Smooth muscle cell (in vitro differentiated cells): Measurements from ENCODE around the gene TBCA. TPM values are rescaled to one million over a fixed set of nuclear protein-coding genes. Genes with fewer than 3 reads are reported as not detected.
"Not testable (repeated sequence)": the region's sequence is repeated elsewhere in the genome, so short reads cannot be mapped to it uniquely, and the experiment has no call there.

ENCODE experiments used
- DNase-seq: peaks from one replicate; lab custom pipeline; 2025; ENCODE audit not compliant: unreplicated experiment; lab: John Stamatoyannopoulos, UW
- H2AFZ ChIP-seq: fragments of 200-600 bp; sonication (generic); 2 replicates; pipeline ENCODE4 v1.6.0; 2016; ENCODE audit warnings: antibody characterized with exemption, low read depth, mild to moderate bottlenecking
- H3F3A ChIP-seq: fragments of 200-600 bp; sonication (generic); 2 replicates; pipeline ENCODE4 v1.6.0; 2017; ENCODE audit warnings: antibody characterized with exemption, low read depth
- H3K27ac ChIP-seq: fragments of 200-600 bp; sonication (generic); 2 replicates; pipeline ENCODE4 v1.5.1; 2016; ENCODE audit warnings: low read depth, mild to moderate bottlenecking
- H3K27me3 ChIP-seq: fragments of 200-600 bp; sonication (generic); 2 replicates; pipeline ENCODE4 v1.6.1; 2016; ENCODE audit warnings: low read depth, mild to moderate bottlenecking
- H3K36me3 ChIP-seq: fragments of 200-600 bp; sonication (generic); 2 replicates; pipeline ENCODE4 v1.5.1; 2016; ENCODE audit warnings: low read depth
- H3K4me1 ChIP-seq: fragments of 200-600 bp; sonication (generic); 2 replicates; pipeline ENCODE4 v1.5.1; 2016; ENCODE audit warnings: low read depth
- H3K4me2 ChIP-seq: fragments of 200-600 bp; sonication (generic); 2 replicates; pipeline ENCODE4 v1.6.0; 2016; ENCODE audit warnings: mild to moderate bottlenecking
- H3K4me3 ChIP-seq: fragments of 200-600 bp; sonication (generic); 2 replicates; pipeline ENCODE4 v1.5.1; 2016; ENCODE audit warnings: mild to moderate bottlenecking
- H3K79me2 ChIP-seq: fragments of 200-600 bp; sonication (generic); 2 replicates; pipeline ENCODE4 v1.6.0; 2016; ENCODE audit warnings: low read depth, mild to moderate bottlenecking
- H3K9ac ChIP-seq: fragments of 200-600 bp; sonication (generic); 2 replicates; pipeline ENCODE4 v1.6.0; 2016; ENCODE audit warnings: low read depth
- H3K9me3 ChIP-seq: fragments of 200-600 bp; sonication (generic); replicated peaks from 2 replicates; pipeline ENCODE4 v1.5.1; 2016; ENCODE audit warnings: low read depth
- H4K20me1 ChIP-seq: fragments of 200-600 bp; sonication (generic); 2 replicates; pipeline ENCODE4 v1.6.0; 2016; ENCODE audit warnings: low read depth
- CTCF ChIP-seq: fragments of 200-600 bp; sonication (generic); IDR thresholded peaks from 2 replicates; pipeline ENCODE4 v1.5.1; 2017; ENCODE audit warnings: borderline replicate concordance, mild to moderate bottlenecking, antibody characterized with exemption; ENCODE audit not compliant: insufficient read depth, poor library complexity, severe bottlenecking
- WGBS: methylation state at CpG from one replicate; pipeline ENCODE4 v1.1.7; 2016; ENCODE audit warnings: low lambda C conversion rate; 5-methylcytosine and 5-hydroxymethylcytosine counted together
- polyA plus RNA-seq: library from polyadenylated mRNA; unstranded; fragments of >200 nt; fragmentation: Nextera tagmentation; extraction: Ambion mirVana; gene quantifications from 2 replicates; pipeline ENCODE4 v1.2.1, GENCODE V29; 2016
- total RNA-seq: library from RNA; depleted of rRNA; stranded (reverse); fragments of >200 nt; gene quantifications from 2 replicates; pipeline ENCODE4 v1.2.3, GENCODE V29; 2014

TBCA gene
- total and polyA plus RNA-seq, 2 experiments from 2014 or later, result 198 to 218 TPM

- no peak for DNase-seq
- Histone ChIP-seq H4K20me1 (peaks cover 98% of the 10 kb centered on the region), H3K36me3 (no peaks in the 10 kb centered on the region), H3K9me3 (no peaks in the 10 kb centered on the region), H3K27me3 (no peaks in the 10 kb centered on the region), H3K4me1 (peaks cover 18% of the 10 kb centered on the region), H3K27ac (no peak overlapping the region), H3K4me3 (no peak overlapping the region), H3K9ac (no peak overlapping the region), H3K79me2 (peaks cover 92% of the 10 kb centered on the region), H3K4me2 (no peak overlapping the region), H2AFZ (no peak overlapping the region), H3F3A (no peaks in the 10 kb centered on the region)
- WGBS, result 67% methylated on average over 9 of the region's 9 CpGs
- no peak for TF ChIP-seq CTCF
These were observed 24.7 kb downstream of the TBCA start for GRCh38 chr5:77751328-77752023.

- DNase-seq, H3K4me3 ChIP-seq, H3F3A ChIP-seq, H3K27ac ChIP-seq, H3K9ac ChIP-seq, H3K27me3 ChIP-seq, H3K4me2 ChIP-seq, H3K9me3 ChIP-seq, H3K36me3 ChIP-seq, H2AFZ ChIP-seq: not testable (repeated sequence)
- peaks cover 98% of the 10 kb centered on the region for H4K20me1 ChIP-seq
- peaks cover 18% of the 10 kb centered on the region for H3K4me1 ChIP-seq
- peaks cover 92% of the 10 kb centered on the region for H3K79me2 ChIP-seq
- WGBS, result 89% methylated on average over 6 of the region's 6 CpGs
These were observed 25.2 kb downstream of the TBCA start for GRCh38 chr5:77750928-77751327.

GRCh38 chr5:77748160-77748559 is 28.0 kb downstream of the TBCA start:
- H3K27me3 ChIP-seq, result no peaks in the 10 kb centered on the region
- no peaks in the 10 kb centered on the region for H3K9me3 ChIP-seq
- peaks cover 90% of the 10 kb centered on the region for H3K79me2 ChIP-seq
- no peaks in the 10 kb centered on the region for H3F3A ChIP-seq
- no peak overlapping the region for H3K27ac ChIP-seq
- 64% methylated on average over 2 of the region's 2 CpGs for WGBS
- H3K4me1 ChIP-seq, result peaks cover 18% of the 10 kb centered on the region
- no peak overlapping the region for H2AFZ ChIP-seq
- H4K20me1 ChIP-seq, result peaks cover 97% of the 10 kb centered on the region
- H3K9ac ChIP-seq, result no peak overlapping the region
- no peaks in the 10 kb centered on the region for H3K36me3 ChIP-seq
- H3K4me3 ChIP-seq, result no peak overlapping the region
- no peak for TF ChIP-seq CTCF
- H3K4me2 ChIP-seq, result peak overlapping the region; percentile 3
- no peak for DNase-seq

GRCh38 chr5:77744116-77744515 is 32.0 kb downstream of the TBCA start:
- no peaks in the 10 kb centered on the region for H3K9me3 ChIP-seq

More at GRCh38 chr5:77744116-77744515, 32.0 kb downstream of the TBCA start:
- Histone ChIP-seq H2AFZ (no peak overlapping the region), H3K27me3 (no peaks in the 10 kb centered on the region), H3K4me1 (peaks cover 18% of the 10 kb centered on the region), H3K79me2 (peaks cover 98% of the 10 kb centered on the region), H3K4me3 (no peak overlapping the region), H3K27ac (no peak overlapping the region), H3K9ac (no peak overlapping the region), H3K36me3 (no peaks in the 10 kb centered on the region), H3F3A (no peaks in the 10 kb centered on the region), H4K20me1 (peaks cover 99% of the 10 kb centered on the region), H3K4me2 (no peak overlapping the region)
- no peak for DNase-seq
- no peak for TF ChIP-seq CTCF
- 41% methylated on average over 2 of the region's 2 CpGs for WGBS
